Neural crest cell (in vitro differentiated cells): ENCODE results near the gene KIR2DL4. TPM values are rescaled to one million over a fixed set of nuclear protein-coding genes. Genes with fewer than 3 reads are reported as not detected.
"Not testable (repeated sequence)": the region's sequence is repeated elsewhere in the genome, so short reads cannot be mapped to it uniquely, and the experiment has no call there.

Experiments
- DNase-seq: peaks from one replicate; pipeline ENCODE4 v3.0.0; 2021; ENCODE audit warnings: low read depth, mixed read lengths, low spot score
- H3K27ac Mint-ChIP-seq: one replicate; pipeline ENCODE4 v1.8.0; 2021; ENCODE audit warnings: mild to moderate bottlenecking, mixed read lengths; ENCODE audit not compliant: unreplicated experiment
- H3K27me3 Mint-ChIP-seq: 2 replicates; pipeline ENCODE4 v1.8.0; 2021; ENCODE audit warnings: low read depth, mild to moderate bottlenecking, mixed read lengths
- H3K36me3 Mint-ChIP-seq: 2 replicates; pipeline ENCODE4 v1.8.0; 2021; ENCODE audit warnings: low read depth, mild to moderate bottlenecking, mixed read lengths
- H3K4me1 Mint-ChIP-seq: 2 replicates; pipeline ENCODE4 v1.8.0; 2021; ENCODE audit warnings: mixed read lengths
- H3K4me3 Mint-ChIP-seq: one replicate; pipeline ENCODE4 v1.8.0; 2021; ENCODE audit warnings: mild to moderate bottlenecking, mixed read lengths
- H3K9me3 Mint-ChIP-seq: 2 replicates; pipeline ENCODE4 v1.8.0; 2021; ENCODE audit warnings: mixed read lengths
- CTCF ChIP-seq: fragments of 200-600 bp; sonication (generic); conservative IDR thresholded peaks from 2 replicates; pipeline ENCODE4 v1.5.0; 2021; ENCODE audit warnings: antibody characterized with exemption, mild to moderate bottlenecking
- total RNA-seq: library from RNA; stranded (reverse); gene quantifications from 2 replicates; pipeline ENCODE4 v1.2.1, GENCODE V29; 2021

The KIR2DL4 gene
- total RNA-seq, 1 donor from 2014 or later, result not detected

- H3K36me3 Mint-ChIP-seq, result peaks cover 4% of the 10 kb centered on the region
- no peak for TF ChIP-seq CTCF
- no peak overlapping the region for H3K27ac Mint-ChIP-seq
- DNase-seq, result no peak
- H3K27me3 Mint-ChIP-seq, result no peaks in the 10 kb centered on the region
- no peak overlapping the region for H3K4me3 Mint-ChIP-seq
- no peaks in the 10 kb centered on the region for H3K4me1 Mint-ChIP-seq
- H3K9me3 Mint-ChIP-seq, result peaks cover 27% of the 10 kb centered on the region
These were observed 47.5 kb downstream of the KIR2DL4 start for GRCh38 chr19:54850930-54851329.

GRCh38 chr19:54851353-54851752, 47.9 kb downstream of the KIR2DL4 start:
- H3K4me1 Mint-ChIP-seq, result no peaks in the 10 kb centered on the region

GRCh38 chr19:54855241-54855640, 51.8 kb downstream of the KIR2DL4 start:
- not testable (repeated sequence) for H3K27ac Mint-ChIP-seq, H3K36me3 Mint-ChIP-seq, DNase-seq, H3K4me3 Mint-ChIP-seq, H3K27me3 Mint-ChIP-seq, H3K4me1 Mint-ChIP-seq
- peaks cover 17% of the 10 kb centered on the region for H3K9me3 Mint-ChIP-seq

More at GRCh38 chr19:54851353-54851752, 47.9 kb downstream of the KIR2DL4 start:
- Mint-ChIP-seq H3K27ac (no peak overlapping the region), H3K27me3 (no peaks in the 10 kb centered on the region), H3K9me3 (peaks cover 25% of the 10 kb centered on the region), H3K4me3 (no peak overlapping the region), H3K36me3 (peaks cover 4% of the 10 kb centered on the region)
- no peak for TF ChIP-seq CTCF
- DNase-seq, result no peak

DNA sequence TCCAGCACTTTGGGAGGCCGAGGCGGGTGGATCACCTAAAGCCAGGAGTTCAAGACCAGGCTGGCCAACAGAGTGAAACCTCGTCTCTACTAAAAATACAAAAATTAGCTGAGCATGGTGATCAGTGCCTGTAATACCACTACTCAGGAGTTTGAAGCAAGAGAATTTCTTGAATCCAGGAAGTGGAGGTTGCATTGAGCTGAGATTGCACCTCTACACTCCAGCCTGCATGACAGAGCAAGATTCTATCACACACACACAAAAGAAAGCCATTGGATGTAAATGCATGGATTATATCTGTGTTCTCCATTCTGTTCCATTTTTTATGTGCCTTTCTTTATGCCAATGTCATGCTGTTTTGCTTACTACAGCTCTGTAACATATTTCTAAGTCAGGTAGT, 55.1 kb downstream of the KIR2DL4 start:
- H3K27me3 Mint-ChIP-seq, DNase-seq, H3K4me1 Mint-ChIP-seq, H3K4me3 Mint-ChIP-seq, H3K27ac Mint-ChIP-seq, H3K36me3 Mint-ChIP-seq: not testable (repeated sequence)
- peaks cover 15% of the 10 kb centered on the region for H3K9me3 Mint-ChIP-seq

- peaks cover 15% of the 10 kb centered on the region for H3K9me3 Mint-ChIP-seq
- not testable (repeated sequence) for H3K36me3 Mint-ChIP-seq
These were observed 56.0 kb downstream of the KIR2DL4 start for GRCh38 chr19:54859421-54859820.

DNA sequence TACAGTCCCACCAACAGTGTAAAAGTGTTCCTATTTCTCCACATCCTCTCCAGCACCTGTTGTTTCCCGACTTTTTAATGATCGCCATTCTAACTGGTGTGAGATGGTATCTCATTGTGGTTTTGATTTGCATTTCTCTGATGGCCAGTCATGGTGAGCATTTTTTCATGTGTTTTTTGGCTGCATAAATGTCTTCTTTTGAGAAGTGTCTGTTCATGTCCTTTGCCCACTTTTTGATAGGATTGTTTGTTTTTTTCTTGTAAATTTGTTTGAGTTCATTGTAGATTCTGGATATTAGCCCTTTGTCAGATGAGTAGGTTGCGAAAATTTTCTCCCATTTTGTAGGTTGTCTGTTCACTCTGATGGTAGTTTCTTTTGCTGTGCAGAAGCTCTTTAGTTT, 60.0 kb downstream of the KIR2DL4 start:
- not testable (repeated sequence) for DNase-seq, H3K9me3 Mint-ChIP-seq, H3K4me3 Mint-ChIP-seq, H3K4me1 Mint-ChIP-seq, H3K27ac Mint-ChIP-seq, H3K36me3 Mint-ChIP-seq, H3K27me3 Mint-ChIP-seq

More at GRCh38 chr19:54859421-54859820, 56.0 kb downstream of the KIR2DL4 start:
- H3K27me3 Mint-ChIP-seq, H3K27ac Mint-ChIP-seq, H3K4me3 Mint-ChIP-seq, H3K4me1 Mint-ChIP-seq, DNase-seq: not testable (repeated sequence)

Other genes starting within 250 kb of the KIR2DL4 start
- gene LILRA2, start 229.8 kb upstream of the KIR2DL4 start, total RNA-seq, result not detected in 2 replicates
- not detected in 2 replicates for gene LILRA1, start 210.0 kb upstream of the KIR2DL4 start, total RNA-seq
- not detected in 2 replicates for gene LILRB1, start 173.1 kb upstream of the KIR2DL4 start, total RNA-seq
- not detected in 2 replicates for gene LILRB4, start 140.6 kb upstream of the KIR2DL4 start, total RNA-seq
- not detected in 2 replicates for gene KIR3DL3, start 79.2 kb upstream of the KIR2DL4 start, total RNA-seq
- not detected in 2 replicates for gene KIR2DL3, start 65.1 kb upstream of the KIR2DL4 start, total RNA-seq
- not detected in 2 replicates for gene KIR2DL1, start 33.8 kb upstream of the KIR2DL4 start, total RNA-seq
- not detected in 2 replicates for gene KIR3DL1, start 12.9 kb downstream of the KIR2DL4 start, total RNA-seq
- gene KIR2DS4, start 29.1 kb downstream of the KIR2DL4 start, total RNA-seq, result not detected in 2 replicates
- gene KIR3DL2, start 46.8 kb downstream of the KIR2DL4 start, total RNA-seq, result not detected in 2 replicates
- not detected in 2 replicates for gene FCAR, start 70.6 kb downstream of the KIR2DL4 start, total RNA-seq
- not detected in 2 replicates for gene NCR1, start 102.5 kb downstream of the KIR2DL4 start, total RNA-seq
- not detected in 2 replicates for gene NLRP7, start 143.9 kb downstream of the KIR2DL4 start, total RNA-seq
- 47.2 and 48.1 TPM in 2 replicates for gene NLRP2, start 162.8 kb downstream of the KIR2DL4 start, total RNA-seq
- gene GP6, start 234.7 kb downstream of the KIR2DL4 start, total RNA-seq, result 0.33 and 0.39 TPM in 2 replicates